ENCODE results near the gene CCN2. TPM values are rescaled to one million over a fixed set of nuclear protein-coding genes. Genes with fewer than 3 reads are reported as not detected.

Gene CCN2
- polyA plus RNA-seq, 1 of the 3 experiments (the other 2 are of a cell fraction) = 709 TPM

DNA sequence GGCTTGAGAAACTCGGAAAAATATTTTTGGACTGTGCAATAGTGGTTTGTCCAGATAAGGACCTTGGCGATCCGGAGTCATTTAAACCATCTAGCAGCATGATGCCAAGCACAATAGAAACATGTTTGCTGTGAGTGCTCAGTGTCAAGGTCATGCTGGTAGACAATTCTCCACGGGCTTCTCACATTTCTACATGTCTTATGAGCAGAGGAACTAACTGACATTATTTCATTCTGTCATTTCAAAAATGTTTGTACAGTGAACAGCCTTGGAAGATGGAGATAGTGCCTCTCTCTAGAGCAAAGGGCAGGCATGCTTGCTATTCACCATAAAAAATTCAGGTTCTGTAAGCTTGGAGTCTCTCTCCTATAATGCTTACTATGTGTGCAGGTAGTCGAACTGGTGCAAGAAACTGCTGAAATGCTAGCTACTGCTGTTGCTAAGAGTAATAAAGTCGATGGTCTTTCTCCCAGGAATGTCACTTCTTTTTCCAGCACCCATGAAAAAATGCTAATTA is 25.4 kb upstream of the CCN2 start:
- peak overlapping the region in 1 of 2 experiments; percentile 64; a peak in 2 of 4 replicates for H3K27ac ChIP-seq (ENCODE audit: low read depth in 2 of 2, low read length in 1 of 2)
- 18% methylated on average over 6 of the region's 6 CpGs for WGBS (ENCODE audit: low lambda C conversion rate)

DNA sequence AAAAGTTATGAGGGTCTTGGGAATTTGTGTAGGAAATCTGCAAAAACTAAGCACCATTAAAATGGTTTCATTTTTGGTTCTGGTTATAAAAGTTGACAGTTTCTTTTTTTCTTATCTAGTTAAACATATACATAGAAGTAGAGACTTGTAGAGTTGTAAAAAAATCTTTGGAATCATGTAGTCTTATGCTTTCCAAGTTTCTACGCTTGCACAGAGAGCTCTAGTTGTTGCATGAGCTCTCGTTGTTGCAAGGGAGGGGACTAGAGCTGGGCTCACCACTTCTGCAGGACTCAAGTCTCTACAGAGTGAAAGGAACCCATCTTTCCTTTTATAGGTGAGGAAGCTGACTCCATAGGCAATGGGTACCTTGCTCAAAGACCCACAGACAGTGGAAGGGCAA is 21.6 kb upstream of the CCN2 start:
- CTCF ChIA-PET = interaction anchor here (1.1 kb wide), 1 partner anchor 57 kb away, joined by 4 read pairs; no protein-coding TSS in a partner anchor

More for the DNA sequence above, 25.4 kb upstream of the CCN2 start:
- H3K4me1 ChIP-seq (ENCODE audit: control insufficient read depth in 1 of 2, insufficient read depth in 2 of 2, low read depth in 1 of 2, low read length in 1 of 2) = peaks cover 0 to 33% of the 10 kb centered on the region in 2 experiments; a peak in 2 of 4 replicates
- H4K20me1 ChIP-seq (ENCODE audit: insufficient read depth) = no peaks in the 10 kb centered on the region
- no peaks in the 10 kb centered on the region for H3K27me3 ChIP-seq (ENCODE audit: insufficient read depth)
- no peaks in the 10 kb centered on the region for H3K79me2 ChIP-seq (ENCODE audit: insufficient read depth)
- H3K36me3 ChIP-seq (replicated peaks in 1 of 2; ENCODE audit: control insufficient read depth in 1 of 2, insufficient read depth in 2 of 2, low read length in 1 of 2) = no peaks in the 10 kb centered on the region
- no peaks in the 10 kb centered on the region for H3K9me3 ChIP-seq
- H3K9me2 ChIP-seq = no peaks in the 10 kb centered on the region
- H2AFZ ChIP-seq (ENCODE audit: low read depth) = no peak overlapping the region
- no peak for DNase-seq
- ChIA-PET CTCF (interaction anchor here (1.5 kb wide), 1 partner anchor 61 kb away, joined by 4 read pairs; no protein-coding TSS in a partner anchor), POLR2A (no interaction called here)
- no peak for TF ChIP-seq FOSL2 (IDR thresholded peaks at IDR 0.05; ENCODE audit: borderline replicate concordance, low read depth)
- peak; percentile 16; the same call in 1 of the 2 replicates for TF ChIP-seq NFIC (IDR thresholded peaks at IDR 0.05; ENCODE audit: borderline replicate concordance)
- peak overlapping the region; percentile 13; the same call in 1 of the 2 replicates for H3K9ac ChIP-seq
- peaks cover 6% of the 10 kb centered on the region for H3F3A ChIP-seq (replicated peaks; ENCODE audit: insufficient read depth)
- peak overlapping the region; percentile 21; the same call in 1 of the 2 replicates for H3K4me2 ChIP-seq
- H3K4me3 ChIP-seq (ENCODE audit: low read depth in 2 of 2, low read length in 1 of 2) = no peak overlapping the region

DNA sequence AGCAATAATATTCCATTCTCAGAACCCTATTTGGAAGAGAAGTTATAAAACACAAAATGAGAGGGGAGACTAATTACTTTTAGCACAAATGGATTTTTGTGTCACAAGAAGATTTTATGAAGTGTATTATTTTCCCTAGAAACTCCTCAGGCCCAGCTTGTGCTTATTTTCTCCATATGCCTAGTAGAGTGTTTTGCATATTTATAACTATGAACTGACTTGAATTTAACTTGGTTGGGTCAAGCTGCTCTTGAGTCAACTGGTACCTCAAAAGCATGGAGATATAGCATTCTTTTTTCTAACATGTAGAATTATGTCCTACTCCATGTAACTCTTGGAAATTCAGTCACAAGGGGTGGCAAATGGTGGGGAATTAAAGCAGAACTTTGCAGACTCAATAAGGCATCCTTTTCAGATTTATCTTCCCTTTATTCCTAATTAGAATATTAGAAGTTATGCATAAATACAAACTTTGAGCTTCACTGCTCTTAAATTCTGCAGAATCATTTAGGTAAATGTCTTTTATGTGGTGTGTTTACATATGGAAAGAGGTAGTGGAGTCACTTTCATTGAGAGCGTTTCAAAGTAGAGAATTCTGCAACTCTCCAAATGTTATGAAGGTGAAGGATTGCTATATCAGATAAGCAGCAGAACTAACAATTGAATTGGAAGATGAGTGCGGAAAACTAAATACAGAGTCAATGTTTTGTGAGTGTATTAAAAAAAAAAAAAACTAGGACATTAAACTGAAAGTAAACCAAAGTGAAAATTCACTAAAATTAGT is 19.1 kb upstream of the CCN2 start:
- no peaks in the 10 kb centered on the region for H3F3A ChIP-seq (replicated peaks; ENCODE audit: insufficient read depth)
- TF ChIP-seq, protein P1, sequence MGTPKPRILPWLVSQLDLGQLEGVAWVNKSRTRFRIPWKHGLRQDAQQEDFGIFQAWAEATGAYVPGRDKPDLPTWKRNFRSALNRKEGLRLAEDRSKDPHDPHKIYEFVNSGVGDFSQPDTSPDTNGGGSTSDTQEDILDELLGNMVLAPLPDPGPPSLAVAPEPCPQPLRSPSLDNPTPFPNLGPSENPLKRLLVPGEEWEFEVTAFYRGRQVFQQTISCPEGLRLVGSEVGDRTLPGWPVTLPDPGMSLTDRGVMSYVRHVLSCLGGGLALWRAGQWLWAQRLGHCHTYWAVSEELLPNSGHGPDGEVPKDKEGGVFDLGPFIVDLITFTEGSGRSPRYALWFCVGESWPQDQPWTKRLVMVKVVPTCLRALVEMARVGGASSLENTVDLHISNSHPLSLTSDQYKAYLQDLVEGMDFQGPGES (IDR thresholded peaks at IDR 0.05; ENCODE audit: low read depth, low read length) = no peak
- no peak for TF ChIP-seq ELF1 (IDR thresholded peaks at IDR 0.05)
- no peak for TF ChIP-seq RAD21 (IDR thresholded peaks at IDR 0.05; ENCODE audit: low read length)
- TF ChIP-seq YY1 (IDR thresholded peaks at IDR 0.05; ENCODE audit: low read depth) = no peak
- TF ChIP-seq, protein P2, sequence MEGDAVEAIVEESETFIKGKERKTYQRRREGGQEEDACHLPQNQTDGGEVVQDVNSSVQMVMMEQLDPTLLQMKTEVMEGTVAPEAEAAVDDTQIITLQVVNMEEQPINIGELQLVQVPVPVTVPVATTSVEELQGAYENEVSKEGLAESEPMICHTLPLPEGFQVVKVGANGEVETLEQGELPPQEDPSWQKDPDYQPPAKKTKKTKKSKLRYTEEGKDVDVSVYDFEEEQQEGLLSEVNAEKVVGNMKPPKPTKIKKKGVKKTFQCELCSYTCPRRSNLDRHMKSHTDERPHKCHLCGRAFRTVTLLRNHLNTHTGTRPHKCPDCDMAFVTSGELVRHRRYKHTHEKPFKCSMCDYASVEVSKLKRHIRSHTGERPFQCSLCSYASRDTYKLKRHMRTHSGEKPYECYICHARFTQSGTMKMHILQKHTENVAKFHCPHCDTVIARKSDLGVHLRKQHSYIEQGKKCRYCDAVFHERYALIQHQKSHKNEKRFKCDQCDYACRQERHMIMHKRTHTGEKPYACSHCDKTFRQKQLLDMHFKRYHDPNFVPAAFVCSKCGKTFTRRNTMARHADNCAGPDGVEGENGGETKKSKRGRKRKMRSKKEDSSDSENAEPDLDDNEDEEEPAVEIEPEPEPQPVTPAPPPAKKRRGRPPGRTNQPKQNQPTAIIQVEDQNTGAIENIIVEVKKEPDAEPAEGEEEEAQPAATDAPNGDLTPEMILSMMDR (IDR thresholded peaks at IDR 0.05) = no peak
- H3K9me3 ChIP-seq = no peaks in the 10 kb centered on the region
- no peak overlapping the region for H3K4me3 ChIP-seq (ENCODE audit: low read depth in 2 of 2, low read length in 1 of 2)
- H3K27ac ChIP-seq (ENCODE audit: low read depth in 2 of 2, low read length in 1 of 2) = no peak overlapping the region
- H2AFZ ChIP-seq (ENCODE audit: low read depth) = peak overlapping the region; percentile 42; the same call in 1 of the 2 replicates
- no peaks in the 10 kb centered on the region for H3K9me2 ChIP-seq
- no peaks in the 10 kb centered on the region for H4K20me1 ChIP-seq (ENCODE audit: insufficient read depth)
- no peaks in the 10 kb centered on the region for H3K27me3 ChIP-seq (ENCODE audit: insufficient read depth)
- no peak overlapping the region; the same call in 1 of the 2 replicates for H3K4me2 ChIP-seq
- 47% methylated on average over 2 of the region's 2 CpGs for WGBS (ENCODE audit: low lambda C conversion rate)
- H3K9ac ChIP-seq = peak overlapping the region; percentile 0; the same call in 1 of the 2 replicates
- no peaks in the 10 kb centered on the region for H3K4me1 ChIP-seq (ENCODE audit: control insufficient read depth in 1 of 2, insufficient read depth in 2 of 2, low read depth in 1 of 2, low read length in 1 of 2)
- POLR2A ChIA-PET = no interaction called here
- CTCF ChIA-PET = no interaction called here
- H3K36me3 ChIP-seq (replicated peaks in 1 of 2; ENCODE audit: control insufficient read depth in 1 of 2, insufficient read depth in 2 of 2, low read length in 1 of 2) = no peaks in the 10 kb centered on the region
- no peaks in the 10 kb centered on the region for H3K79me2 ChIP-seq (ENCODE audit: insufficient read depth)
- no peak for DNase-seq

More for the DNA sequence above, 21.6 kb upstream of the CCN2 start:
- POLR2A ChIA-PET = no interaction called here
- DNase-seq = no peak
- H3K4me2 ChIP-seq = no peak overlapping the region
- H3K9ac ChIP-seq = no peak overlapping the region
- no peaks in the 10 kb centered on the region for H3K79me2 ChIP-seq (ENCODE audit: insufficient read depth)
- no peak overlapping the region for H3K4me3 ChIP-seq (ENCODE audit: low read depth in 2 of 2, low read length in 1 of 2)
- no peaks in the 10 kb centered on the region for H3K9me3 ChIP-seq
- peaks cover 0 to 12% of the 10 kb centered on the region in 2 experiments; a peak in 2 of 4 replicates for H3K4me1 ChIP-seq (ENCODE audit: control insufficient read depth in 1 of 2, insufficient read depth in 2 of 2, low read depth in 1 of 2, low read length in 1 of 2)
- no peak overlapping the region for H3K27ac ChIP-seq (ENCODE audit: low read depth in 2 of 2, low read length in 1 of 2)
- no peak overlapping the region; the same call in 1 of the 2 replicates for H2AFZ ChIP-seq (ENCODE audit: low read depth)
- WGBS (ENCODE audit: low lambda C conversion rate) = 53% methylated on average over 2 of the region's 2 CpGs
- no peaks in the 10 kb centered on the region for H3K9me2 ChIP-seq
- no peaks in the 10 kb centered on the region for H3K36me3 ChIP-seq (replicated peaks in 1 of 2; ENCODE audit: control insufficient read depth in 1 of 2, insufficient read depth in 2 of 2, low read length in 1 of 2)
- no peaks in the 10 kb centered on the region for H3F3A ChIP-seq (replicated peaks; ENCODE audit: insufficient read depth)
- no peaks in the 10 kb centered on the region for H3K27me3 ChIP-seq (ENCODE audit: insufficient read depth)
- H4K20me1 ChIP-seq (ENCODE audit: insufficient read depth) = no peaks in the 10 kb centered on the region
- TF ChIP-seq, protein P3, sequence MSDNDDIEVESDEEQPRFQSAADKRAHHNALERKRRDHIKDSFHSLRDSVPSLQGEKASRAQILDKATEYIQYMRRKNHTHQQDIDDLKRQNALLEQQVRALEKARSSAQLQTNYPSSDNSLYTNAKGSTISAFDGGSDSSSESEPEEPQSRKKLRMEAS (IDR thresholded peaks at IDR 0.05; ENCODE audit: low read depth) = no peak
- no peak for TF ChIP-seq JUND (IDR thresholded peaks at IDR 0.05)
- TF ChIP-seq SIN3A (IDR thresholded peaks at IDR 0.05; ENCODE audit: borderline replicate concordance, low read depth, low read length) = no peak
- TF ChIP-seq MEF2A (IDR thresholded peaks at IDR 0.05; ENCODE audit: borderline replicate concordance, low read depth) = no peak
- TF ChIP-seq, protein P4, sequence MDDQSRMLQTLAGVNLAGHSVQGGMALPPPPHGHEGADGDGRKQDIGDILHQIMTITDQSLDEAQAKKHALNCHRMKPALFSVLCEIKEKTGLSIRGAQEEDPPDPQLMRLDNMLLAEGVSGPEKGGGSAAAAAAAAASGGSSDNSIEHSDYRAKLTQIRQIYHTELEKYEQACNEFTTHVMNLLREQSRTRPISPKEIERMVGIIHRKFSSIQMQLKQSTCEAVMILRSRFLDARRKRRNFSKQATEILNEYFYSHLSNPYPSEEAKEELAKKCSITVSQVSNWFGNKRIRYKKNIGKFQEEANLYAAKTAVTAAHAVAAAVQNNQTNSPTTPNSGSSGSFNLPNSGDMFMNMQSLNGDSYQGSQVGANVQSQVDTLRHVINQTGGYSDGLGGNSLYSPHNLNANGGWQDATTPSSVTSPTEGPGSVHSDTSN (IDR thresholded peaks at IDR 0.05) = no peak

All from SK-N-SH (cell line).